ENCODE measurements around the gene ITGB2.
"Not testable (repeated sequence)": the region's sequence is repeated elsewhere in the genome, so short reads cannot be mapped to it uniquely, and the experiment has no call there.

The ITGB2 gene

DNA sequence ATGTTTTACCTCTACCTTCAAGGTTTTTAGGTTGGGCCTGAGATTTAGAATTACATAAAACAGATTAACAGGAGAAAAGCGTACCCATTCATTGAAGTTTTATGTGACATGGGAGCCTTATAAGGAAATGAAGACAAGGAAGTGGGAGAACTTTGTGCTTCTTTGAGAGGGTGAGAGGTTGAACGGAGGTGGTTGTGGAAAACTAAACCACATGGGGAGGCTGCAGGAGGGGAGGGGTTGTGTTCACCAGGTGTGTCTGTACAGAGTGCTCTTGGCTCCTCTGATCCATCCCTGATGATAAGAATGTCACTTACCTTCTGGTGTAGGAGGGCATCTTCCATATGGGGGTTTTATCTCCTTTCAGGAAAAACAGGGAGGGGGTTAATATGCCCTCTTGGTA, 21.9 kb upstream of the ITGB2 start:
- no peak for DNase-seq (ENCODE audit: low read depth in 2 of 2, low spot score in 1 of 2)

DNA sequence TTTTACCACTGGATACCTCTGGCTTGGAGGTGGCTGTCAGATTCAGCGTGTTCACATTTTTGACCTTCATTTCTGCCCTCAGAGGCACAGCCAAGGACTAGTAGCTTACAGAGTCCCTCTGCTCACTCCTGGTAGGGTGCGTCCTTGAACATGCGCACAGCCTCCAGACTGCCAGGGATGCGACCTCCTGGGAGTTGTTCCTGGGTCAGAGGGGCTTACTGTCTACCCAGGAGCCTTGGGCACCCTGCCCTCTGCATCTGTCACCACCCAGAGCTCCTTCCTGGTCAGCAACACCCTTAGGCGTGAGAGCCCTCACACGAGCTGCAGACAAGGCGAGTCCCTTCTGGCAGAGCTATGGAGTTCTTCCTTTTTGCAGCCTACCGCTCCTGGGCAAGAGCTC, 20.9 kb upstream of the ITGB2 start:
- no peak for DNase-seq (ENCODE audit: low read depth in 2 of 2, low spot score in 1 of 2)

DNA sequence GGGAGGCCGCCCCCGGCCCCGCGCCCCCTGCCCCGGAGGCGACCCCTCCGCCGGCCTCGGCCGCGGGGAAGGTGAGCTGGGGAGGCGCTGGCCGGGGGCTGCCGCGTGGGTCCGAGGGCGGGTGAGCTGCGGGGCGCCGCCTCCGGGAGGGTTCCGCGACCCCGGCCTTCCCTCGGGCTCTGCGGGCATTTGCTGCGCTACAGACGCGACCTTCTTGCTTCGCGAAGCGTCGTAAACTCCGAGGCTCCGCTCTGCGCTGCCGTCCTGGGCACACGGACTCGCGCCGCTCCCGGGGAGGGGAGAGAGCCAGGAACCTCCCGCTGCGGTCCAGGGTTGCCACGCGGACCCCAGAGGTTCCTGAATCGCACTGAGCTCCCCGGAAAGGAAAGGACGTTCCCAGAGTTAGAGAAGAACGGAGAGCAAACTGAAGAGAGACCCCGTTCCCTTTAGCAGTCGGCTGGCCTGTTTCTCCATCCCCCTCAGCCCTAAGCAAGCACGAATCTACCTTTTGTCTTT, 19.5 kb upstream of the ITGB2 start:
- no peak for DNase-seq (ENCODE audit: low read depth in 2 of 2, low spot score in 1 of 2)

DNA sequence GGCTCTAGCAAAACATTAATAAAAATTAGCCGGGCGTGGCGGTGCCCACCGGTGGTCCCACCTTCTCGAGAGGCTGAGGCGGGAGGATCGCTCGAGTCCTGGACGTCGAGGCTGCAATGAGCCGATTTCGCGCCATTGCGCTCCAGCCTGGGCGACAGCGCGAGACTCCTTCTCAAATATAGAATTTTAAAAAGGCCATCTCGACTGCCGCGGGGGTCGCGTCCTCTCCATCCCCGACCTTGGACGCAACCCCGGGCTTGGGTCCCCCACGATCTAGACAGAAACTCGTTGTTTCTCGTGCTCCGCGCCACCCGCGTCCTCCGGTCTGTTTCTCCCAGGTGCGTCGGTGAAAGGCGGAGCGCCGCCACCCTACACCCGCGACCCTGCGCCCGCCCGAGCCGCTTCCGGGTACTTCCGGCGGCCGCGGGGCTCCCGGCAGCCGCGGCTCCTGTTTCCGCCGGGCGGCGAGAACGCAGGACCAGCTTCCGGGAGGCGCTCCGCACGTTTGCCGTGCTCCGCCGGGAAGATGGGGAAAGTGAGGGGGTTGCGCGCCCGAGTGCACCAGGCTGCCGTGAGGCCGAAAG, 18.9 kb upstream of the ITGB2 start, which contains the start of gene SLX9:
SLX9 (plus strand) TSS at position 498 of the 584 bp plus-strand sequence; CDS start at position 527, 29 bp downstream.
- DNase-seq (ENCODE audit: low read depth in 2 of 2, low spot score in 1 of 2) = peak; percentile 43 to 56

DNA sequence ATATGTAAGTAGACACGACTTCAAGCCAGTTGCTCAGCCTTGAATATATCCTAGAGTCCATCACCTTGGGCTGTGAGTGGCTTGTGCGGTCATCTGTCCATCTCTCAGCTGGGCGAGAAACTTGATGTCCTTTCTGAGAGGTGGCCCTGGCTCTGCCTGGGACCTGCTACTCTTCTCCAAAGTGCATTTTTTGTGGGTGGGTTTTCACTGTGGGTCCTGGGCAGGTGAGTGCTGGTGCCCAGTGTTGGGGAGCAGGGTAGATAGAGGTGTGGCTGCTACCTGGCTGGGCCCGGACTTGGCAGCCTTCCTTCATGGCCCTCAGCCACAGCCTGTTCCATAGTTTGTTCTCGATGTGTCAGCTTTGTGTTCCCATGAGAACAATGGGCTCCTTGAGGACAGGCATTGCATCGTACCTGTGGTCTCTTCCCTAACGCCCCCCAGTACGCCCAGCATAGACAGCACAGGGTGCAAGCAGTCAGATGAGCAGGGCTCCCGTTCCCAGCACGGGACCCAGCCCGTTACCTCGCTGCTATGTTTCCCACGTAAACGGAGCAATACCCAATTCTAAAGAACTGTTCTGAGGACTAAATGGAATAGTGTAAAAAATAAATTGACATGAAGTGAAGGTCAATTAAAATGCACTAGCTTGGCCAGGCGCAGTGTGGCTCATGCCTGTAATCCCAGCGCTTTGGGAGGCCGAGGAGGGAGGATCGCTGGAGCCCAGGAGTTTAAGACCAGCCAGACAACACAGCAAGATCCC, 18.3 kb upstream of the ITGB2 start:
- DNase-seq (ENCODE audit: low read depth in 2 of 2, low spot score in 1 of 2) = no peak

DNA sequence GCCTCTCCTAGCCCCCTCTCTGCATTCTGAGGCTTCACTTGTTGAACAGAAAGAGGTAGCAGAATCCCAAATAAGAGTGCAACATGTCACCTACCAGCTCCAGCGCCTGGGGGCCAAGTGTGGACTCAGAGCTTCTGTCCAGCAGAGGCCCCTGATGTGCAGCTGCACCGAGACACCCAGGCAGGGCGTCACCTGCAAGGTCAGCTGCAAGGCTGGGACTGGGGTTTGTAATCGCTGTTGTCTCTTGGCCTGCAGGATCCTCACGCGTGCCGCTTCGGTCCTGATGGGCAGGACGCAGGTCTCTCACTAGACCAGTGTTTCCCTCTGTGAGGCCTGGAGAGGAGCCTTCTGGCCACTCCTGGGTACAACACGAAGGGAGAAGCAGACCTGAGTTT, 14.8 kb upstream of the ITGB2 start:
- DNase-seq (ENCODE audit: low read depth in 2 of 2, low spot score in 1 of 2) = no peak

DNA sequence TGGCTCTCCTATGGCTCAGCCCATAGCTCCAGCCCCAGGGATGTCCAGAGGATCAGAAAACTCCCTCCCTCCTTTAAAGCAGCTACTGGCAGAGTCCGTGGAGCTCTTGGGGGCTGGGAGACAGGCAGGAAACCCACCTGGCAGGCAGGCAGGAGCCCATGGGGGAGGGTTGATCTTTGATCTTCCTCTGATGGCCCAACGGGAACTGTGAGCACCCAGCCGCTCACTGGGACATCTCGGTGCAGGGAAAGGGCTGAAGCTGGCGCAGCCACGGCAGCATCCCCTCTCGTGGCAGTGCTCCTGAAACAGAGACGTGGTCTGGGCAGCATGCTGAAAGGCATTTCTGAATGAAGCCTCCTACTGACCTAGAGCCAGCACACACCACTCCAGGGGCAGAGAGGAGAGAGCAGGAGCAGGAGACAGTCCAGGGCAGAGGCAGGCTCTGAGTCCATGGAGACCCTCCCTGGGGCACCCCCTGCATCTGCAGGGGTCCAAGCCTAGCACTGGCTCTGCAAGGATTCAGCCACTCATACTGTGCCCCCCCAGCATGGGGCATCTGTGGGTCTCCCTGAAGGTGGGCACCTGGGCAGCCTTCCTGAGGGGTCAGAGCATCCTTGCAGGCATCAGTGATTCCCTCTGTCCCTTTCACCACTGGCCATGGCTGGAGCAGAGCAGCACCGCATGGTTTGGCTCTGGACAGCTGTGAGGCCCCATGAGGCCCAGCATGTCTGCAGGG, 14.3 kb upstream of the ITGB2 start:
- no peak for DNase-seq (ENCODE audit: low read depth in 2 of 2, low spot score in 1 of 2)

DNA sequence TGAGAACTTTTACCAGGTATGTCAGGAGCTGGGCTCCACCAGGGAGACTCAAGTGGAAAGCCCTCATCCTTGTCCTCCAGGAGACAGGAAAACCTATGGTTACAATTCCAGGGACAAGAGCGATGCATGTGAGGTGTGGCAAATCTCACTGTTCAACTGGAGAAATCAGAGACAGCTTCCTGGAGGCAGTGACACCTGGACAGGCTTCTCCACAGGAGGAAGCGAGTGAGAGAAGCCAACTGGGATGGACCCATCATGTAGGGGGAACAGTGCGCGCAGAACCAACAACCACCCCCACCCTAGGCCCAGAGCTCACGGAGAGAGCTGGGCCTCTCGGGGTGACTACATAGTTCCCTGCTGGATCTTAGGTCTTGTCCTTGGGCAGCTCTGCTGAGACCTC, 13.6 kb upstream of the ITGB2 start:
- no peak for DNase-seq (ENCODE audit: low read depth in 2 of 2, low spot score in 1 of 2)

DNA sequence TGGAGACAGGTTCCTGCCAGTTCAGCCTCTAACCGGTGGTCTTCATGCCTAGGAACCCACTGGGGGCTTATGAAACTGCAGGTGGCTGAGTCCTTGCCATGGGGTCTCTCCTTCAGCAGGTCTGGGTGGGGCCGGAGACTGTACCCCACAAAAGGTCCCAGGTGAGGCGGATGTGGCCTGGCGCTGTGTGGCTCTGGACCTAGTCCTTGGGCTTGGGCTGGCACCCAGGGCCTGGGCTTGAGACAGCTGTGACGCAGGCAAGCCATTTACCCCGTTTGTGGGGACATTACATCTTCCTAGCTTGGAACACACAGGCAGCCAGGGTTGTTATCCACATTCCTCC, 13.2 kb upstream of the ITGB2 start:
- no peak for DNase-seq (ENCODE audit: low read depth in 2 of 2, low spot score in 1 of 2)

DNA sequence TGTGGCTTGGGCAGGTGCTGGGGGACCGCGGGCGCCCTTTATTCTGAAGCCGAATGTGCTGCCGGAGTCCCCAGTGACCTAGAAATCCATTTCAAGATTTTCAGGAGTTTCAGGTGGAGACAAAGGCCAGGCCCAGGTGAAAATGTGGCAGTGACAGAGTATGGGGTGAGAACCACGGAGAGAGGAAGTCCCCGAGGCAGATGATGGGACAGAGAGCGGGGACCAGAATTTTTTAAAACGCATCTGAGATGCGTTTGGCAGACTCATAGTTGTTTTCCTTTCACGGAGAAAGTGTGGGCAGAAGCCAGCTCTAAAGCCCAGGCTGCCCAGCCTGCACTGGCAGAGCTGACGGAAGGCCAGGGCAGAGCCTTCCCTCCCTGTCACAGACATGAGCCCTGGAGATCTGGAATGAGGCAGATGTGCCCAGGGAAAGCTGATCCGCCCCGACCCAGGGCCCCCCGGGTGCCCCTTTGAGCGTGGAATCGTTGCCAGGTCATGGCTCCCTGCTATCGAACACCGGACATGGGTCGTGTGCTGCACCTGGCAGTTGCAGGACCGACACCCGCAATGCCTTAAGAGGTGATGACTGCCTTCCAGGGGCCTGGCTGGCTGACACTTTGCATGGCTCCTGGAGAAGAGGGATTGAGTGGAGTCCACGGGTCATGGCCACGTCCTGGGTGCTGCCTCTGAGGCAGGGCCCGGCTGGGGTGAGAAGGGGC, 12.7 kb upstream of the ITGB2 start:
- no peak for DNase-seq (ENCODE audit: low read depth in 2 of 2, low spot score in 1 of 2)

DNA sequence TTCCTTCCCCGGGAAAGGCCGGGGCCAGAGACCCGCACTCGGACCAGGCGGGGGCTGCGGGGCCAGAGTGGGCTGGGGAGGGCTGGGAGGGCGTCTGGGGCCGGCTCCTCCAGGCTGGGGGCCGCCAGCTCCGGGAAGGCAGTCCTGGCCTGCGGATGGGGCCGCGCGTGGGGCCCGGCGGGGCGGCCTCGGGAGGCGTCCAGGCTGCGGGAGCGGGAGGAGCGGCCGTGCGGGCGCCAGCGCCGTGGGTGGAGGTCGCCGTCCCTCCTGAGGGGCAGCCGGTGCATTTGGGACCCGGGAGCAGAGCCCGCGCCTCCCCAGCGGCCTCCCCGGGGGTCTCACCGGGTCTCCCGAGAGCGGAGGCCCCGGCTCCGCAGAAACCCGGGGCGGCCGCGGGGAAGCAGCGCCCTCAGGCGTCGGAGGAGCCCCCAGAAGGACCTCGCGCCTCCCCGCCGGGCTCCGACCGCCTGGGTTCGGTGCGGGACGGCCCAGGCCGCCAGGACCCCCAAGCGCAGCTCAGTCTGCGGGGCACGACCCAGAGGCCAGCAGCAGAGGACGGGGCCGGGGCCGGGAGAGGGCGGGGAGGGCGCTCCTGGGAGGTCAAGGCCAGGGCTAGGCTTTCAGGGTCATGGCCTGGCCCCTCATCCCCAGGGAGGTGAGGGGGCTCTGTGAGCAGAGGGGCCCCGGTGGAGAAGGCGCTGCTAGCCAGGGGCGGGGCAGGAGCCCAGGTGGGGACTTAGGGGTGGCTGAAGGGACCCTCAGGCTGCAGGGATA, 11.9 kb upstream of the ITGB2 start:
- no peak for DNase-seq (ENCODE audit: low read depth in 2 of 2, low spot score in 1 of 2)

DNA sequence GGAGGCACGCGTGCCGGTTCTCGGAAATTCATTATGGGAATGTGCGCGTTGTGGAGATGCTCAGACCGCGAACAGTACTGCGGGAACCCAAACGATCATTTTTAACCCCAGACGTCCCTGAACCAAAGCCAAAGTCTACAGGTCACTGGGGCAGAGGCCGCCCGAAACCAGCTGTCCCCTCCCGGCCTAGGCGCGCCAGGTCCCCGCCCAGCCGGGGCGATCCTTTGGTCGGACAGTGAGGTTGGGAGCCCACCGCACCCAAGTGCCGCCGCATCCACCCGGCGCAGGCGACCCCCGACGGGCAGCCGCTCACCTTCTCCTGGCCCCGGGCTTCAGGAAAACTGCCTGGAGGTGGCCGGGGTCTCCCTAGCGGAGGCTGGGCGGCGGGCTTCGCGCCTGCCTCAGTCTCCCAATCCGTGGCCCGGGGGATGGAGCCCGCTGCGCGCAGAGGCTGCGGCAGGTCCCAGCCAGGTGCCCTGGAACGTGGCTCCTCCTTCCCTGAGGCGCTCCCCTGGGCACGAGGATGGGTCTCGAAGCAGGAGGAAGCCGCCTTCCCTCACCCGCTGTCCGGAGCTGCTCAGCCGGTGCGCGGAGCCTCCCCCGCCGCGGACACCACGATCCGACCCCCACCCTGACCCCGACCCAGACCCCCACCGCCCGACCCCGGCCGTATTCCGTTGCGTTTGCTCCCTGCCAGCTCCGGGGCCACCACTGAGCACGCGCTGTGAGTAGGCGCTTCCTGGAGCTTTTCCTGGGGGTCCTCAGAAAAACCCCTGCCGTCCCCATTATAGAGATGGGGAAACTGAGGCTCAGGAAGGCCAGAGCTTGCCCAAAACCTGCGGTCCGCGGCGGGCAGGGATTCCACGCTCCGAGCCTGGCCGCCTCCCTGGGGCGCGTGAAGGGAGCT, 11.1 kb upstream of the ITGB2 start:
- DNase-seq (ENCODE audit: low read depth in 2 of 2, low spot score in 1 of 2) = no peak

DNA sequence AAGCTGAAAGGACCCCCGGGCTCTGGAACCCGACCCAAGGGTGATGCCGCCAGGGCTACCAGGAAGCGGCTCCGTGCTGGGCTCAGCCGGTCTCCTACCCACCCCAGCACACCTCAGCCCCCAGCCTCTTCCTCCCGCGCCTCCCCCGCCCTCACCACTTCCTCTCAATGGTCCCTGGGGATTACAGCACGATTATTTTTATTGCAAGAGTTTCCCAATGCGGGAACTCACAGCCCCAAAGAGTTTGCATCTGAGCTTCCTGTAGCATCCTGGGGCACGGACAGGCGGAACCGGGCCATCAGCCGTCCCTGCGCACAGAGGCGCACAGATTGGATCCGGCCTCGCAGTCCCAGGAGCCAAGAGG, 10.4 kb upstream of the ITGB2 start:
- DNase-seq (ENCODE audit: low read depth in 2 of 2, low spot score in 1 of 2) = no peak

DNA sequence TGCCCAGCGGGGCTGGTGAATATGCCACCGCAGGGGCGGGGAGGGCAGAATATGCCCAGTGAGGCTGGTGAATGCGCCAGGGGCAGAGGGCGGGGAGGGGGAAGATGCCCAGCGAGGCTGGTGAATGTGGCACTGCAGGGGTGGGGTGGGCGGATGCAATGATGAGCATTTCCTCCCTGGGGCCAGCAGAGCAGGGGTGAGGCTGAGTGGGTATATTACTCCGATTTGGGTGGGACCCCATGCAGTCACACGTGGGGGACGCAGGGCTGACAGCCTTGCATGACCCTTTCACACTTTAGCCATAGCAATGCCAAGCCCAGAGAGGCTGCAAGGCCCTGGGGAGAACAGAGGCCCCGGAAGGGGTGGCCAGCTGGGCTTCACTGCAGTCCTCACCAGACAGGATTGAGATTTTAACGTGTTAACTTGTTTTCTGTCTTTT, 9.9 kb upstream of the ITGB2 start:
- no peak for DNase-seq (ENCODE audit: low read depth in 2 of 2, low spot score in 1 of 2)

DNA sequence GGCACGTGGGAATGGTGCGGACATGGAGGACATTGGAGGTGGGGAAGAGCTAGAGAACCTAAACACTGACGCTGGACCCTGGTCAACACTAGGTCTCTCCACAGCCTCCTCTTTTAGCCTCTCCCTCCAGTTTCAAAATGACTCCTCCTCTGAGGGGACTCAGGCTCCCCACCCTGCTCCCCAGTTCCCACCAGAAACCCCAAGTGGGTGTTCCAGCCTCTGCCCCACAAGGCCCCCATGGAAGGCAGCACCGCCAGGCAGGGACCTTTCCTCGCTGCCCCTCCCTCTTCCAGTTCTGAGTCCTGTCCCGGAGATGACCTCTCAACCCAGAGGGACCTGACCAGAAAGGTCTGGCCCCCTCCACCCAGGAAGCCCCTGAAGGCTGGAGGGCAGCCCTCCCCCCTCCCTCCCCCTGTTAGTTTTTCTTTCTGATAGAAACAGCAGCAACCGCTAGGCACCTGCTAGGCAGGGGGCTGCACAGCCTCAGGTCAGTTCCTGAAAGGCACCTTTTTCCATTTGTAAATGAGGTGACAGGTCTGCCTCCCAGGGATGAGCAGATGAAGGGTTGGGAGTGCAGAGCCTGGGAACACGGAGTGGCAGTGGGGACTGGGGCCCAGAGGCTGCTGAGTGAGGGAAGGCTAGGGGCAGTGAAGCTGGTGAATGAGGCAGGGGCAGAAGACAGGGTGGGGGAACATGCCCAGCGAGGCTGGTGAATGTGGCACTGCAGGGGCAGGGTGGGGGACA, 9.3 kb upstream of the ITGB2 start:
- no peak for DNase-seq (ENCODE audit: low read depth in 2 of 2, low spot score in 1 of 2)

DNA sequence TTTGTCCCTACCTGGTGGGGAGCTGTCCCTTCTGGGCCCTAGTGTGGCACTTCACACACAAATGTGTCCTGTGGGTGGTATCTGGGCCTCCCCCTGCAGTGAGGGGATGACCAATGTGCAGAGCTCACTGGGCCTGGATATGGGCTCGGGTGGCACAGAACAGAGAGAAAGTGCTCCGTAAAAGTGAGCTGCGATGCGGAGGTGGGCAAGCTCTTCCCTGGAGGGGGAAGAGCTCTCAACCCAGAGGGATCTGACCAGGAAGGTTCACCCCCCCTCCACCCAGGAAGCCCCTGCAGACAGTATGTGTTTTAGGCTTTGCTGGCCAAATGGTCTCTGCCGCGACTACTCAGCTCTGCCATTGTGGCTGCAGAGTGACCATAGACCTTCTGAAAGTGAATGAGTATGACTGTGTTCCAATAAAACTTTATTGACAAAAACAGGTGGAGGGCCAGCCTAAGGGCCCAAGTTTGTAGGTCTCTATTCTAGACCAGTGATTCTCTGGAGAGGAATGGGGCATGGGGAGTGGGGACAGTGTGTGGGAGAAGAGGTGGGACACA, 8.6 kb upstream of the ITGB2 start:
- no peak for DNase-seq (ENCODE audit: low read depth in 2 of 2, low spot score in 1 of 2)

DNA sequence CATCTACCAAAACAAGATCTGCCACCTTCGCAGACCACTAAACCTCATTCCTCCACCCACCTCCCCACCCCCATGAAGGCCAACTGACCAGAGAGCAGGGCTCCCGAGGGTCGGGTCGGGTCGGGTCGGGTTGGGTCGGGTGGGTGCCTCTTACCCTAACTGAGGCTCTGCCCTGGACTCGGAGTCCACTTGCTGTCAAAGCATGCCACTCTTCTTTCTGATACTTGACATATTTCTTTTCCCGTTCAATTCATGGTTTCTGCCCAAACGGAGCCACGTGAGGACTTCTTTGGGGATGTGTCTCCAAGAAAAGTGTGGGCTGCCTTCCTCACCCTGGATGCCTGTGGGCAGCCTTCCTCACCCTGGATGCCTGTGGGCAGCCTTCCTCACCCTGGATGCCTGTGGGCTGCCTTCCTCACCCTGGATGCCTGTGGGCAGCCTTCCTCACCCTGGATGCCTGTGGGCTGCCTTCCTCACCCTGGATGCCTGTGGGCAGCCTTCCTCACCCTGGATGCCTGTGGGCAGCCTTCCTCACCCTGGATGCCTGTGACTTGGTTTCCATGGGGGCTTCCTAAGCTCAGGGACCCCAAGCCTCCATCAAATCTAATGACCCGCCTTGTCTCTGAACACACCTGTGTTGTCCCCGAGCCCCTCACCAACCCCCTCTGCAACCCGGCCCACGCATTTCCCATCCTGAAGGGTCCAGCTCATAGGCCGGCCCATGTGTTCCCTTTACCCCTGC, 8.0 kb upstream of the ITGB2 start:
- not testable (repeated sequence) for DNase-seq (ENCODE audit: low read depth in 2 of 2, low spot score in 1 of 2)

Data from stimulated activated CD8-positive, alpha-beta memory T cell treated with anti-CD3 and anti-CD28 coated beads, Interleukin-4, amount 100 ng/mL, for 1 hour (primary cell).